GM10266 (cell line): ENCODE data around the gene SCRT2.

Source experiments
- DNase-seq: peaks from one replicate; pipeline ENCODE4 v3.0.0; 2012; ENCODE audit errors: extremely low spot score
- TF ChIP-seq, protein P1 (sequence below): IDR thresholded peaks from 2 replicates; pipeline ENCODE4 v1.5.1; 2012; ENCODE audit warnings: mild to moderate bottlenecking, low read depth; ENCODE audit not compliant: control insufficient read depth, insufficient read depth; ENCODE audit errors: missing control alignments

The SCRT2 gene

DNA sequence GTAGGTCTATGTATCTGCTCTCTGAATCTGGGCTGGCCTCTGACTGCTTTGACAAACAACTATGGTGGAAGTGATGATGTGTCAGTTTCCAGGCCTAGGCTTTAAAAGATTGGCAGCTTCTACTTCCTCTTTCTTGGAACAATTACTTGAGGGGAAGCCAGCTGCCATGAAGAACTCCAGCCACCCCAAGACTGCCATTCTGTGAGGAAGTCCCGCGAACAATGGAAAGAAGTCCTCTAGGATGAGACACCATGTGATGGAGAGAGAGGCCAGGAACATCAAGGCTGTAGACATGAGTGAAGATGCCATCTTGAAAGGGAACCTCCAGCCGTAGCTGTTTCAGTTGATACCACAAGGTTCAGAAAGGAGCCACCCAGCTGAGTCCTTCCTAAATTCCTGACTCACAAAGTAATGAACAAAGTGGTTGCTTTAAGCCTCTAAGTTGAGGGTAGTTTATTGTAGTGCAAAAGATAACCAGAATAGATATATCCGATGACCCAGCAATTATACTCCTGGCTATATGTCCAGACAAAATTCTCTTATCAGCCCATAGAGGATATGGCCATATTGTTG, 50.2 kb downstream of the SCRT2 start:
- DNase-seq, result no peak
- TF ChIP-seq, protein P1, sequence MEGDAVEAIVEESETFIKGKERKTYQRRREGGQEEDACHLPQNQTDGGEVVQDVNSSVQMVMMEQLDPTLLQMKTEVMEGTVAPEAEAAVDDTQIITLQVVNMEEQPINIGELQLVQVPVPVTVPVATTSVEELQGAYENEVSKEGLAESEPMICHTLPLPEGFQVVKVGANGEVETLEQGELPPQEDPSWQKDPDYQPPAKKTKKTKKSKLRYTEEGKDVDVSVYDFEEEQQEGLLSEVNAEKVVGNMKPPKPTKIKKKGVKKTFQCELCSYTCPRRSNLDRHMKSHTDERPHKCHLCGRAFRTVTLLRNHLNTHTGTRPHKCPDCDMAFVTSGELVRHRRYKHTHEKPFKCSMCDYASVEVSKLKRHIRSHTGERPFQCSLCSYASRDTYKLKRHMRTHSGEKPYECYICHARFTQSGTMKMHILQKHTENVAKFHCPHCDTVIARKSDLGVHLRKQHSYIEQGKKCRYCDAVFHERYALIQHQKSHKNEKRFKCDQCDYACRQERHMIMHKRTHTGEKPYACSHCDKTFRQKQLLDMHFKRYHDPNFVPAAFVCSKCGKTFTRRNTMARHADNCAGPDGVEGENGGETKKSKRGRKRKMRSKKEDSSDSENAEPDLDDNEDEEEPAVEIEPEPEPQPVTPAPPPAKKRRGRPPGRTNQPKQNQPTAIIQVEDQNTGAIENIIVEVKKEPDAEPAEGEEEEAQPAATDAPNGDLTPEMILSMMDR, result no peak

DNA sequence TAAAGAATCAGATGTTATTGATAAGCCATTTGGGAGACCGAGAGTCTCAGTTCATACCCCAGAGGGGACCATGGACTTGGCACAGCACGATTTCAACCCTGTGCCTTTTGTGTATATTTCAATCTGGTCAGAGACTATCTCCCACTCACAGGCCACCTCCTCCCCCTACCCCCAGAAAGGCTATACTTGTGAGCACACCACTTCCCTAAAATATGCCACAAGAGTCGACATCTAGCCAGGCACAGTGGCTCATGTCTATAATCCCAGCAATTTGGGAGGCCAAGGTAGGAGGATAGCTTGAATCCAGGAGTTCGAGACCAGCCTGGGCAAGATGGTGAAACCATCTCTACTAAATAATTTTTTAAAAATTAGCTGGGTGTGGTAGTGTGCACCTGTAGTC, 51.9 kb downstream of the SCRT2 start:
- no peak for DNase-seq
- TF ChIP-seq, protein P1, result no peak

DNA sequence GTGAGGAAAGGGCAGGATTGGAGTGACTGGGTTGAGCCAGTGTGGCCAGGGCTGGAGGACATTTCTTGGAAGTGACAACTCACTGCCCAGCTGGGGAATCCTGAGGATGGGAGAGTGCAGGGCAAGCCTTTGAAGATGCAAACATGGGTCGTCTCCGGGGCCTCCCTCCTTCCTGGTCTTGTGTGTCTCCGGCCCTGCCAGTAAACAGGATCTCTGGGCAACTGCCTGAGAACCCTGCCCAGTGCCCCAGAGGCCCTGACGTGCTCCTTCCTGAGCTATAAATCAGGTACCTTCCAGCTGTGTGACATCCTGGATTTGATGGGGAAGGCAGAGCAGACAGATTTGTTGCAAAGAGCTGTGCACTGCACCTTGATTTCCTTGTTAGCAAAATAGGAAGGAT, 52.6 kb downstream of the SCRT2 start:
- DNase-seq, result no peak
- TF ChIP-seq, protein P1, result no peak

DNA sequence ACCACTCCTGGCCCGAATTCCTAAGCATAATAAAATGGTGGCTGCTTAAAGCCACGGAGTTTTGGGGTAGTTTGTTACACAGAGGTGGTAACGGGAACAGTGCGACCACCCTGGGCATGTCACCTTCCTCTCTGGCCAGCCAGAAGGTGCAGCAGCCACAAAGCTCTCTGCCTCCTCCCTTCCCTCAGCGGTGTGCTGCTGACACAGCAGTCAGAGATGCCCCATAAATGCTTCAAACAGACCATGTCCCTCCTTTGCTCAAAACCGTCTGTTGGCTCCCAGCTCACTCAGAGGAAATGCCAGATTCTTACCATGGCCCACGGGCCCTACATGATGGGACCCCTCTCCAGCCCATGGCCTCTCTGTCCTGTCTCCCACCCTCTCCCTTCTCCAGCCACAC, 53.4 kb downstream of the SCRT2 start:
- TF ChIP-seq, protein P1, result no peak
- DNase-seq, result no peak

DNA sequence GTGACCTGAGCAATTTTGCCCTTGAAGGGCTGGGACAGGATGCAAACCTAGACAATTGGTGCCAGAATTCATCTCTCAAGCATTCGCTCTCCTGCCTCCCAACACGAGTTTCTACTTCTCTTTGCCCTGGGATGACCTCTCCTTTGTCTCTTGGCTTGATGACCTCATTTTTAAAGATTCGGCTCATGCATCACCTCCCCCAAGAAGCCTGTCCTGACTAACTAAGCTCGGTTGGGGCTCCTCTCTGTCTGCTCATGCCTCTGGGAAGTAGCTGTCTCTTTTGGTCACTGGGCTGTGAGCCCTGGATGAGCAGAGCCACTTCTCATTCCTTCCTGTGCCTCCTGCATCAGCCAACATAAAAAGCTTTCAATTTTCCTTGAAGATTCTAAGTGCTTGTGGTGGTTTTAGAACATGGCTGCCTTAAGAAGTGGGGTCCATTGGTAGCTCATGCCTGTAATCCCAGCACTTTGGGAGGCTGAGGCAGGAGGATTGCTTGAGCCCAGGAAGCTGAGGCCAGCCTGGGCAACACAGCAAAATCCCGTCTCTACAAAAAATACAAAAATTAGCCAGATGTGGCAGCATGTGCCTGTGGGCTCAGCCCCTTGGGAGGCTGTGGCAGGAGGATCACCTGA, 54.4 kb downstream of the SCRT2 start:
- TF ChIP-seq, protein P1, result no peak
- no peak for DNase-seq

DNA sequence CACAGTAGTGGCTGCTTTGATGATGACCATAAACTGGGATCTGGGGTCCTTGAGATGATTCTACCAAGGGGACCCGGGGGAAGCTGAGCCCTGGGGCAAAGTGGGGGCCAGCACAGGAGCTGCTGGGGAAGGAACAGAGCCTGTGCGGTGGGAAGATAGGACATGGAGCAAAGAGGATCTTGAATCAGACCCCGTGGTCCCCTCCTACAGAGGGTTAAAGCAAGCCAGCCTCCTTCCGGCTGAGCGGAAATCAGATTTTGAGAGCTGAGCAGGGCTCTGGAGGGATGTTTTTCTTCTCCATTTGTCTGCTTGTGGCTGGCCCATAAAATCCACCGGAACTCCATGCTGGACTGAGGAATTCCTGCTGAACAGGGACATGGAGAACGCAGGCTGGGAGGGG, 55.4 kb downstream of the SCRT2 start:
- TF ChIP-seq, protein P1, result no peak
- DNase-seq, result no peak

DNA sequence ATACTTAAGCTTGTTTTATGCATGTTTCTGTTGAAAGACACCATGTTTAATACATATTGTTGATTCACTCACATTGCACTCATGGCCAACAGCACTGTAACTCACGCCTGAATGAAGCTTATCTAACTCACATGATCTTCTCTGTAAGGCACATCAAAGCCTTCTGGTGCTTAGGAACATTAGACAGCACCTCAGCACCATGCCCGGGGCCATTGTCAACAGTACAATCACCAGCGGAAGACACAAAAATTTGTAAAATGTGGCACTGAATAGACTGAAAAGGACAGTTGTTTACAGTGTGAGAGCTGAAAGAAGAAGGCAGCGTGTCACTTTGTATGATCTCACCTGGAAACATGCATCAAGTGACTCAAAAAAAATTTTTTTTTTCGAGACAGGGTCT, 56.6 kb downstream of the SCRT2 start:
- no peak for DNase-seq
- TF ChIP-seq, protein P1, result no peak
